ENCODE data around the gene NSD1. TPM values are rescaled to one million over a fixed set of nuclear protein-coding genes. Genes with fewer than 3 reads are reported as not detected.

The NSD1 gene, protein sequence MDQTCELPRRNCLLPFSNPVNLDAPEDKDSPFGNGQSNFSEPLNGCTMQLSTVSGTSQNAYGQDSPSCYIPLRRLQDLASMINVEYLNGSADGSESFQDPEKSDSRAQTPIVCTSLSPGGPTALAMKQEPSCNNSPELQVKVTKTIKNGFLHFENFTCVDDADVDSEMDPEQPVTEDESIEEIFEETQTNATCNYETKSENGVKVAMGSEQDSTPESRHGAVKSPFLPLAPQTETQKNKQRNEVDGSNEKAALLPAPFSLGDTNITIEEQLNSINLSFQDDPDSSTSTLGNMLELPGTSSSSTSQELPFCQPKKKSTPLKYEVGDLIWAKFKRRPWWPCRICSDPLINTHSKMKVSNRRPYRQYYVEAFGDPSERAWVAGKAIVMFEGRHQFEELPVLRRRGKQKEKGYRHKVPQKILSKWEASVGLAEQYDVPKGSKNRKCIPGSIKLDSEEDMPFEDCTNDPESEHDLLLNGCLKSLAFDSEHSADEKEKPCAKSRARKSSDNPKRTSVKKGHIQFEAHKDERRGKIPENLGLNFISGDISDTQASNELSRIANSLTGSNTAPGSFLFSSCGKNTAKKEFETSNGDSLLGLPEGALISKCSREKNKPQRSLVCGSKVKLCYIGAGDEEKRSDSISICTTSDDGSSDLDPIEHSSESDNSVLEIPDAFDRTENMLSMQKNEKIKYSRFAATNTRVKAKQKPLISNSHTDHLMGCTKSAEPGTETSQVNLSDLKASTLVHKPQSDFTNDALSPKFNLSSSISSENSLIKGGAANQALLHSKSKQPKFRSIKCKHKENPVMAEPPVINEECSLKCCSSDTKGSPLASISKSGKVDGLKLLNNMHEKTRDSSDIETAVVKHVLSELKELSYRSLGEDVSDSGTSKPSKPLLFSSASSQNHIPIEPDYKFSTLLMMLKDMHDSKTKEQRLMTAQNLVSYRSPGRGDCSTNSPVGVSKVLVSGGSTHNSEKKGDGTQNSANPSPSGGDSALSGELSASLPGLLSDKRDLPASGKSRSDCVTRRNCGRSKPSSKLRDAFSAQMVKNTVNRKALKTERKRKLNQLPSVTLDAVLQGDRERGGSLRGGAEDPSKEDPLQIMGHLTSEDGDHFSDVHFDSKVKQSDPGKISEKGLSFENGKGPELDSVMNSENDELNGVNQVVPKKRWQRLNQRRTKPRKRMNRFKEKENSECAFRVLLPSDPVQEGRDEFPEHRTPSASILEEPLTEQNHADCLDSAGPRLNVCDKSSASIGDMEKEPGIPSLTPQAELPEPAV (N-terminal part only)
- 17.8 to 23.9 TPM (median 20.6 TPM) in 5 replicates for total RNA-seq (2022; extraction: Qiagen RNA extraction)

DNA sequence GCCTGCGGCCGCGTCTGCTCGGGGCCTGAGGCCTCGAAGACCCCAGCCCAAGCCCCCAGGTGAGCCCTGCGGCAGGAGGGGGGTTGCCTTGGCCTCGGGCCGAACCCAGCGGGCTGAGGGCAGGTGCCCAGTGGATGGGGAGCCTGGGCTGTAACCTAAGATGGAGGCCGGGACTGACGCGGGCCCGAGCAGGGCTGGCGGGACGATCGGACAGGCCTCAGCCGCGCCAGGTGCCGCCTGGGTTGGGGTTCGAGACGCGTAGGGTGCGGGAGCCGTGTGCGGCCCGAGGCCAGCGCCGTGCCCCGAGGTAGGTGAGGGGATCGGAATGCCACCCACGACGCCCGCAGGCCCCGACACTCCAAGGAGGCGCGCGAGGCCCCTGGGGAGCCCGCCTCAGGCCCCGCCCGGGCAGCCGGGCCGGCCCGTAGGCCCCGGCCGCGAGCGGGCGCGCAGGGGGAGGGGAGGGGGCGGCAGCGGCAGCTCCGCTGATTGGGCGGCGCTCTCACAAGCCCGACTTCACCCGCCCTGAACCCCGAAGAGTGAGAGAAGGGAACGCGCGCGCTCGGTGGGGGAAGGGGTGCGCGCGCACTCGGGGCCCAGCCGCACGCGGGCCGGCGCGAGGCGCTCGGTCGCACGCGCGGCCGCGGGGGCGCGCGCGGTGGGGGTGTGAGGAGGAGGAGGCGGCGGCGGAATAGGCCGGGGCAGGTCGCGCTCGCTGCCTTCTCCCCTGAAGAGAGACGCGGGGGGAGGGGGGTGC is at the start of gene NSD1:
NSD1 (plus strand) TSS at position 678 of the 757 bp plus-strand sequence. CDS start 1,331 bp downstream, outside the sequence.

DNA sequence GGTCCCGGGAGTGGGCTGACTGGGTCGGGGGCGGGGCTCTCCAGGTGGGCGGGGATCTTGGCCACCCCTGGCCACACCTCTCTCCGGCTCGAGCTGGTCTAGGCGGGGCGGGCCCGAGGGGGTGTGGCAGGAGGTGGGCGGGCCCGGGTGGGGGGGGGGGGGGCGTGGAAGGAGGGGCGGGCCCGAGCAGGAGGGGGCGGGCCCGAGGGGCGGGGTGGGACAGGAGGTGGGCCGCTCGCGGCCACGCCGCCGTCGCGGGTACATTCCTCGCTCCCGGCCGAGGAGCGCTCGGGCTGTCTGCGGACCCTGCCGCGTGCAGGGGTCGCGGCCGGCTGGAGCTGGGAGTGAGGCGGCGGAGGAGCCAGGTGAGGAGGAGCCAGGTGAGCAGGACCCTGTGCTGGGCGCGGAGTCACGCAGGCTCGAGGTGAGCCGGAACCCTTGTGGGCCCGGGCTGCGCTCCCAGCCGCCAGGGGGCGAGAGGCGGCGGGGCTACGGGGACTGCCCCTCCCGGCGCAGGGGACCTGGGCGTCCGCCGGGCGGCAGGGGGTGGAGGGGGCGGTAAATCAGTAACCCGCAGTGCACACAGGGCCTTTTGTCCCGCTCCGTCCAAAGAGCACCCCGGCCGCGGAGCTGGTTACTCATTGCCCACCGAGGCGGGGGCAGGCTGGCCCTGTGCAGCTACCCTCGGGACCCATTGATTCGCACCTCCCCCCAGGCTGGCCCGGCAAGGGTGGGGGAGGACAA is 46.7 kb upstream of the NSD1 start, which contains the start of gene FGFR4:
FGFR4 (plus strand) TSS at position 262 of the 744 bp plus-strand sequence. CDS start 2,688 bp downstream, outside the sequence.

DNA sequence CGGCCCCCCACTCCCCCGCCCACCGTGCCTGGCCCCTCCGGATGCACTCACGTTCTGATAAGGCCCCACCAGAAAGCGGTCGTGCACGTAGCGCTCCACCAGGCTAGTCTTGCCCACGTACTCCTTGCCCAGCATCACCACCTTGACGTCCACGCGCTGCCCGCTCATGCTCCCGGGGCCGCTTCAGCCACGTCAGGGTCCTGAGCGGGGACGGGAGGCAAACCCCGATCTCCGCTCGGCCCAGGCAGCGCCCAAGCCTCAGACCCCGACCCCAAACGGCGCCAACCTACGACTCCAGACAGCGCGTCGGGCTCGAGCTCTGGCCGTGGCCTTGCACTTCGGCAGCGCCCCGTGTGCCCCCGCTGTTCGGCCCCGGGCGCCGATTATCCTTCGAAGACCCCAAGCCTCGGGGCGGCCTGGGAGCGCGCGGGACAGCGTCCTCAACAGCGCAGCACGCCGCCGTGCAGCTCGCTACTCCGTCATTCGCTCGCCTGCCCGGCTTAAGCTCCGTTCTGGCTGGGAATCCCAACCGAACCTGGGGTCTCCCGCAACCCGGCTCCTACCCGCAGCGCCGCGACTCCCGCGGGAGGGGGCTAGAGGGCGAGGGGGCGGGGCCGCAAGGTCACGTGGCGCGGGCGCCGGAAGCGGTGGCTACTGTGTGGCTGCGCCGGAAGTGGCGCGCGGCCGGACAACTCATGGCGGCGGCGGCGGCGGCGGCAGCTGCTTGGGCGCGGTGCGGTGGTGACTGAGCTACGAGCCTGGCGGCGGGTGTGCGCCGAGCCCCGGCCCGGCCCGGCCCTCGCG is 169.8 kb downstream of the NSD1 start, which contains the start of the genes PRELID1 and RAB24:
PRELID1 (plus strand) TSS at position 679 of the 804 bp plus-strand sequence. CDS start 187 bp downstream, outside the sequence.
RAB24 (minus strand) TSS at position 599 of the 804 bp plus-strand sequence; CDS start at position 168, 431 bp downstream.

DNA sequence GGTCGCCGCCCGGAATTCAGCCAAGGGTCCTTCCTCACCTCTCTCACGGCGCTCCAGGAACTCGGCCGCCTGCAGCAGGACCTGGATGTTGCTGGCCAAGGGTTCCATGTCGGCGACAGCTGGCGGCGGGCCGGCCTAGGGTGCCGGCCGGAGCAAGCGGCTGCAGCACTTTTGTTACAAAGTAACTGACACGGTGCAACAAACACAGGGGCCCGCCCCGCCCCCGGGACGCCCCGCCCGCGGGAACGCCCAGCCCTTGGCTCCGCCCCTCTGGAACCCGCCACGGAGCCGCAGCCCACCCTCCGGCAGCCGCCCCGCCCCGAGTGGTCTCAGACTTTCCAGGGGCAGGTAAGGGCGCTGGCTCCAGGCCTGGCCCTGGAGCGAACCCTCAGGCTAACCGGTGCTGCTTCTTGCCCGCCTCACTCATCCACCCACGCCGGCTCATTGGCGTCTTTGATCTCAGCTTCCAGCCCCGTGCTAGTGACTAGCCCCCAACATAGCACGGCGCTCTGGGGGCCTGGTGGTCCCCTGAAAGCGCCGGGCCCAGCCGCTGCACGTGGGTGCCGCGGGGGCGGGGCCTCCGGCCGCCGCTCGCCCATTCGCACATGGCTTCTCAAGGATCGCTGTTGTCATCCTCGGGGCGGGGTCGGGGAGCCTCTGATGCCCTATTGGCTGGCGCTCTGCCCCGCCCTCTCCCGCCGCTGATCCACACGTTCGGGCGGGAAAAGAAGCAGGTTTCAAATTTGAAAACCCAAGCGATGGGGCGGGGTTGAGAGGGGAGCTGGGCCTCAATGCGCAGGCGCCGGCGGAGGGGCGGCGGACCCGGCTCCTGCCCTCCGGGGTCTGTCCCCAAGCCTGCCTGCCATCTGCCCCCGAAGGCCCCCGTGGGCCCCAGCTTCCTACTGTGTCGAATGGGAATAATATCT is 178.4 kb downstream of the NSD1 start, which contains the start of gene MXD3:
MXD3 (minus strand) TSS at position 176 of the 926 bp plus-strand sequence; CDS start at position 108, 68 bp downstream.

Other genes starting within 250 kb of the NSD1 start
- gene HK3, start 234.4 kb upstream of the NSD1 start, total RNA-seq (2022; extraction: Qiagen RNA extraction) = 0.03 to 0.44 TPM (median 0.12 TPM) in 3 of 5 replicates, not detected in the others
- gene UIMC1, start 127.0 kb upstream of the NSD1 start, total RNA-seq (2022; extraction: Qiagen RNA extraction) = 39.5 to 45.2 TPM (median 42.2 TPM) in 5 replicates
- gene ZNF346, start 111.1 kb upstream of the NSD1 start, total RNA-seq (2022; extraction: Qiagen RNA extraction) = 9.6 to 11.3 TPM (median 11.2 TPM) in 5 replicates
- 15.5 to 26.2 TPM (median 25.0 TPM) in 5 replicates for gene FGFR4, start 46.9 kb upstream of the NSD1 start, total RNA-seq (2022; extraction: Qiagen RNA extraction)
- gene RAB24, start 169.9 kb downstream of the NSD1 start, total RNA-seq (2022; extraction: Qiagen RNA extraction) = 22.0 to 29.4 TPM (median 28.2 TPM) in 5 replicates
- 273 to 409 TPM (median 372 TPM) in 5 replicates for gene PRELID1, start 170.0 kb downstream of the NSD1 start, total RNA-seq (2022; extraction: Qiagen RNA extraction)
- gene MXD3, start 178.1 kb downstream of the NSD1 start, total RNA-seq (2022; extraction: Qiagen RNA extraction) = 12.8 to 22.6 TPM (median 20.6 TPM) in 5 replicates
- 194 to 226 TPM (median 194 TPM) in 5 replicates for gene LMAN2, start 217.9 kb downstream of the NSD1 start, total RNA-seq (2022; extraction: Qiagen RNA extraction)
- 3.9 to 8.2 TPM (median 6.4 TPM) in 5 replicates for gene RGS14, start 224.2 kb downstream of the NSD1 start, total RNA-seq (2022; extraction: Qiagen RNA extraction)